Suprapubic skin (tissue), 4 donors: ENCODE data around the gene GBP1.

Experiments used
- CTCF ChIP-seq, 2 donors: fragments of 200-600 bp in 1 of 2; fragments of 450-650 bp in 1 of 2; sonication (generic) in 1 of 2; IDR thresholded peaks; one replicate each; pipeline ENCODE4 v1.5.1; 2016 to 2019; ENCODE audit warnings: antibody characterized with exemption in 2 of 2, mild to moderate bottlenecking in 1 of 2, moderate library complexity in 1 of 2
- EP300 ChIP-seq: sonication (generic); formaldehyde crosslinking; IDR thresholded peaks from one replicate; pipeline ENCODE4 v1.6.1; 2017; ENCODE audit warnings: antibody characterized with exemption
- POLR2AphosphoS5 ChIP-seq, 3 donors: sonication (generic); formaldehyde crosslinking; IDR thresholded peaks; one replicate each; pipeline ENCODE4 v1.6.1; 2017; ENCODE audit warnings: antibody characterized with exemption in 3 of 3

GRCh38 chr1:89060091-89060490 lies 4.9 kb downstream of the GBP1 start:
- TF ChIP-seq CTCF (IDR thresholded peaks at IDR 0.05), result no peak
- TF ChIP-seq POLR2AphosphoS5 (IDR thresholded peaks at IDR 0.05), result no peak
- no peak for TF ChIP-seq EP300
